ENCODE results near the gene CX3CL1.

GRCh38 chr16:57357330-57358085 is 14.8 kb upstream of the CX3CL1 start:
- TF ChIP-seq EZH2 (IDR thresholded peaks at IDR 0.05; ENCODE audit: low read depth) (no peak), CTCF (conservative IDR thresholded peaks at IDR 0.05) (no peak)

Measured in PC-9 (cell line).